Transverse colon (tissue), 4 donors: Measurements from ENCODE around the gene PDGFC. TPM values are rescaled to one million over a fixed set of nuclear protein-coding genes. Genes with fewer than 3 reads are reported as not detected.

Experiments
- DNase-seq: peaks from one replicate; pipeline ENCODE4 v3.0.0-alpha.2; 2019
- H3K27ac ChIP-seq, 4 donors: fragments of 200-600 bp; sonication (generic); 2 replicates each; pipeline ENCODE4 v1.5.1; 2016 to 2018; ENCODE audit warnings: inconsistent platforms in 4 of 4
- H3K27me3 ChIP-seq: fragments of 200-600 bp; sonication (generic); 2 replicates; pipeline ENCODE4 v1.5.1; 2017; ENCODE audit warnings: inconsistent platforms
- H3K36me3 ChIP-seq, 4 donors: fragments of 200-600 bp; sonication (generic); 2 replicates each; pipeline ENCODE4 v1.5.1; 2017 to 2019; ENCODE audit warnings: inconsistent platforms in 4 of 4
- H3K4me1 ChIP-seq, 4 donors: fragments of 200-600 bp; sonication (generic); 2 replicates each; pipeline ENCODE4 v1.5.1; 2017 to 2020; ENCODE audit warnings: inconsistent platforms in 4 of 4
- H3K4me3 ChIP-seq, 4 donors: fragments of 200-600 bp; sonication (generic); 1 replicate in 1 of 4; 2 replicates in 3 of 4; pipeline versions ENCODE4 v1.5.1 to v1.6.1; 2017 to 2019; ENCODE audit warnings: inconsistent platforms in 4 of 4
- H3K9me3 ChIP-seq, 2 donors: fragments of 200-600 bp; sonication (generic); 2 replicates each; pipeline ENCODE4 v1.5.1; 2017 to 2019; ENCODE audit warnings: inconsistent platforms in 2 of 2
- EP300 ChIP-seq: sonication (generic); formaldehyde crosslinking; IDR thresholded peaks from one replicate; pipeline ENCODE4 v1.6.1; 2017; ENCODE audit warnings: antibody characterized with exemption, low read depth
- POLR2A ChIP-seq: fragments of 450-650 bp; IDR thresholded peaks from one replicate; pipeline ENCODE4 v1.6.1; 2016; ENCODE audit warnings: antibody characterized with exemption, mild to moderate bottlenecking, moderate library complexity
- POLR2AphosphoS5 ChIP-seq, 3 donors: sonication (generic); formaldehyde crosslinking; IDR thresholded peaks; one replicate each; pipeline ENCODE4 v1.6.1; 2016; ENCODE audit warnings: antibody characterized with exemption in 3 of 3
- WGBS, 2 donors: methylation state at CpG; one replicate each; pipeline ENCODE4 v1.1.5; 2018; ENCODE audit warnings: low coverage in 1 of 2; 5-methylcytosine and 5-hydroxymethylcytosine counted together
- in situ Hi-C, 4 donors: fragments of 200-750 bp; cut with MboI; loops; one replicate each; pipeline versions ENCODE4 v1.15.0 to v1.15.1; 2017; ENCODE audit warnings: low sequenced_read_pairs in 3 of 4, low pct_ligation_motif_present in 1 of 4, low pct_unique_long_range_greater_than_20kb in 1 of 4
- intact Hi-C: fragments of 100-400 bp; cut with DNase I; formaldehyde crosslinking; loops from one replicate; pipeline ENCODE4 v1.15.1; 2023; ENCODE audit warnings: low total_unique reads
- total RNA-seq, 4 donors: library from RNA; depleted of rRNA; stranded (reverse); fragments of >200 nt; gene quantifications; one replicate each; pipeline ENCODE4 v1.1.0, GENCODE V29; 2016
- TF ChIP-seq, protein P1 (sequence below), 5 experiments: fragments of 200-600 bp in 3 of 5; fragments of 450-650 bp in 2 of 5; sonication (generic) in 3 of 5; IDR thresholded peaks; 1 replicate in 2 of 5; 2 replicates in 3 of 5; pipeline ENCODE4 v1.5.1; 2016 to 2017; ENCODE audit warnings: antibody characterized with exemption in 5 of 5, inconsistent platforms in 3 of 5, mild to moderate bottlenecking in 2 of 5, moderate library complexity in 1 of 5

The PDGFC gene
- total RNA-seq, 4 donors from 2014 or later: 0.40 to 20.6 (median 7.5) TPM

DNA sequence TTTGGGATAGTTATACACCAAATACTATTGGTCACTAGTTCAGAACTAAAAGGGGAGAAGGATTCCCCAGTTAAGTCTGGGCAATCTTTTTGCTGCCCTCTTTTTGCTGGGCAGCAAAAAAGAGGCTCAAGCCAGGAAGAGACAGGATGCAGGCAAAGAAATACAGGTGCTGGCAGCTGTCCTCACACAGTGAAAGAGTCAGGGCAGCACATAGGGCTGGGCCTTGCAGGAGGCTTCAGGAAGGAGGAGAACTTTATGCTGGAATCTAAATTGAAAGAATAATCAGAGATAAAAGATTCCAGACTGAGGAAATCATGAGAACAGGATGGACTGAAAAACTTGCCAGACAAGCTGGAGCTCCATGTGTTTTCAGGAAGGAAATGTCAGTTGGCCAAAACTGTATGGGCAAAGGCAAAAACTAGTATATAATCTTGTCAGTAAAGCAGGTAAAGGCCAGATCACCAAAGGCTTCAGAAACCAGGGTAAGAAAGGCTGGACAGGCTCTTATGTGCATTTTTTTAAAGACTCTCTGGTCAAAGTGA lies 46.8 kb downstream of the PDGFC start:
- intact Hi-C loops: no loop called here
- no peak for TF ChIP-seq POLR2AphosphoS5 (IDR thresholded peaks at IDR 0.05)
- TF ChIP-seq, protein P1, sequence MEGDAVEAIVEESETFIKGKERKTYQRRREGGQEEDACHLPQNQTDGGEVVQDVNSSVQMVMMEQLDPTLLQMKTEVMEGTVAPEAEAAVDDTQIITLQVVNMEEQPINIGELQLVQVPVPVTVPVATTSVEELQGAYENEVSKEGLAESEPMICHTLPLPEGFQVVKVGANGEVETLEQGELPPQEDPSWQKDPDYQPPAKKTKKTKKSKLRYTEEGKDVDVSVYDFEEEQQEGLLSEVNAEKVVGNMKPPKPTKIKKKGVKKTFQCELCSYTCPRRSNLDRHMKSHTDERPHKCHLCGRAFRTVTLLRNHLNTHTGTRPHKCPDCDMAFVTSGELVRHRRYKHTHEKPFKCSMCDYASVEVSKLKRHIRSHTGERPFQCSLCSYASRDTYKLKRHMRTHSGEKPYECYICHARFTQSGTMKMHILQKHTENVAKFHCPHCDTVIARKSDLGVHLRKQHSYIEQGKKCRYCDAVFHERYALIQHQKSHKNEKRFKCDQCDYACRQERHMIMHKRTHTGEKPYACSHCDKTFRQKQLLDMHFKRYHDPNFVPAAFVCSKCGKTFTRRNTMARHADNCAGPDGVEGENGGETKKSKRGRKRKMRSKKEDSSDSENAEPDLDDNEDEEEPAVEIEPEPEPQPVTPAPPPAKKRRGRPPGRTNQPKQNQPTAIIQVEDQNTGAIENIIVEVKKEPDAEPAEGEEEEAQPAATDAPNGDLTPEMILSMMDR (IDR thresholded peaks at IDR 0.05): no peak
- no peak for TF ChIP-seq POLR2A
- TF ChIP-seq EP300: no peak
- in situ Hi-C loops: no loop called here
- H3K9me3 ChIP-seq: no peaks in the 10 kb centered on the region
- peaks cover 0 to 14% (median 0%) of the 10 kb centered on the region in 4 donors for H3K4me1 ChIP-seq
- no peaks in the 10 kb centered on the region for H3K27me3 ChIP-seq
- no peak overlapping the region for H3K27ac ChIP-seq
- DNase-seq: no peak
- H3K36me3 ChIP-seq: no peaks in the 10 kb centered on the region
- H3K4me3 ChIP-seq: no peak overlapping the region

DNA sequence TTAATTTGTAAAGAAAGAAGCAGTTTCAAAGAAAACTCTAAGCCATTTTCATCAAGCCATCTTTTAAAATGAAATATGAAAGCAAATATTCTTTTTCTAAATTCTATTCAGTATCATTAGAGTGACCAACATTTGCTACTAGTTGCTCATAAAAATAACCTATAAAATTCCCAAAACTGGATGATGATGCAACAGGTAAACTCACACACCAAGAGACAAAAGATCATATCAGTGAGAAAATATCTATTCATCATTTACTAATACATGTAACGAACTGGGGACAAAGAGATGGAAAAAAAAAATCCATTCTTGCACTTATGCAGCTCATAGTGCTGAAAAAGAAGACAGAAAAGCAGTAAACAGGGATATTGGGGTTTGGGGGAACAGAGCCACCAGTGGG lies 48.1 kb downstream of the PDGFC start:
- Histone ChIP-seq H3K9me3 (no peaks in the 10 kb centered on the region), H3K4me3 (no peak overlapping the region), H3K4me1 (peaks cover 0 to 10% (median 0%) of the 10 kb centered on the region in 4 donors), H3K36me3 (no peaks in the 10 kb centered on the region), H3K27ac (no peak overlapping the region), H3K27me3 (no peaks in the 10 kb centered on the region)
- intact Hi-C loops: no loop called here
- DNase-seq: no peak
- TF ChIP-seq POLR2A (no peak), EP300 (no peak), POLR2AphosphoS5 (IDR thresholded peaks at IDR 0.05) (no peak)
- TF ChIP-seq, protein P1 (IDR thresholded peaks at IDR 0.05): no peak
- WGBS, 2 donors: 68 to 73% methylated on average over 1 of the region's 1 CpG
- in situ Hi-C loops: no loop called here

- no peak for TF ChIP-seq POLR2A
- no peak for TF ChIP-seq EP300
- TF ChIP-seq POLR2AphosphoS5 (IDR thresholded peaks at IDR 0.05): no peak
- TF ChIP-seq, protein P1 (IDR thresholded peaks at IDR 0.05): no peak
- Histone ChIP-seq H3K27ac (no peak overlapping the region), H3K4me3 (no peak overlapping the region), H3K9me3 (peaks cover 0 to 4% of the 10 kb centered on the region in 2 donors), H3K36me3 (no peaks in the 10 kb centered on the region), H3K27me3 (no peaks in the 10 kb centered on the region), H3K4me1 (no peaks in the 10 kb centered on the region)
- in situ Hi-C loops: no loop called here
- intact Hi-C loops: no loop called here
- 82 to 92% methylated on average over 2 of the region's 2 CpGs for WGBS, 2 donors
- DNase-seq: no peak
These were observed 56.4 kb downstream of the PDGFC start for GRCh38 chr4:156915221-156915620.

DNA sequence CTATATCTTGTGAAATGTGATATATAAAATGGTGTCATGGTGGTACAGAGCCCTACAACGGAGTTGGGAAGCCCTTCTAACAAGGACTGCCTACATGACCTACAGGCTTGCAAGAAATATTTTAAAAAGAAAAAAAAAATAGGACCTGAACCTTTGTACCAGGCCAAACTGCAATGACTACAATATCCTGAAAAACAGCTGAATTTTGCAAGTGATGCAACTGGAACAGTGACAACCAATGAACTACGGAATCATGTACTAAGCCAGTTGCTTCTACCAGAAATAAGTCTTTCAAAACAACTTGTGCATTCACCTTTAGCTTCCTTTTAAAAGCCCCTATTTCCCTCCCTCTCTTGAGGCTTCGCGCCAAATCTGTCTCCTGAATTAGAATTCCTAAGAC lies 58.4 kb downstream of the PDGFC start:
- Histone ChIP-seq H3K9me3 (peaks cover 0 to 4% of the 10 kb centered on the region in 2 donors), H3K36me3 (no peaks in the 10 kb centered on the region), H3K27me3 (no peaks in the 10 kb centered on the region), H3K27ac (no peak overlapping the region), H3K4me1 (no peaks in the 10 kb centered on the region), H3K4me3 (no peak overlapping the region)
- intact Hi-C loops: no loop called here
- TF ChIP-seq POLR2AphosphoS5 (IDR thresholded peaks at IDR 0.05): no peak
- TF ChIP-seq, protein P1 (IDR thresholded peaks at IDR 0.05): no peak
- no peak for TF ChIP-seq EP300
- no peak for TF ChIP-seq POLR2A
- DNase-seq: no peak
- 94 to 96% methylated on average over 4 of the region's 4 CpGs for WGBS, 2 donors
- in situ Hi-C loops: no loop called here
